H1 (cell line): ENCODE measurements around the gene AANAT.

ENCODE experiments used
- ASH2L ChIP-seq: fragments of 200-600, 300-600 bp; sonication (generic); IDR thresholded peaks from one replicate; pipeline ENCODE4 v1.7.1; 2017; ENCODE audit warnings: low read length
- BACH1 ChIP-seq: IDR thresholded peaks from 2 replicates; pipeline ENCODE4 v1.6.1; 2012; ENCODE audit warnings: low read length, improper control_type of control experiment
- CTCF ChIP-seq, 3 experiments: IDR thresholded peaks; 1 replicate in 2 of 3; 2 replicates in 1 of 3; pipeline versions ENCODE4 v1.5.1 to v1.6.1; 2011; ENCODE audit warnings: low read length in 3 of 3, mild to moderate bottlenecking in 3 of 3, inconsistent platforms in 2 of 3, low read depth in 1 of 3, moderate library complexity in 1 of 3; ENCODE audit not compliant: insufficient read depth in 1 of 3; ENCODE audit errors: control extremely low read depth in 1 of 3
- EZH2 ChIP-seq: fragments of 200-600 bp; sonication (generic); IDR thresholded peaks from 2 replicates; pipeline ENCODE4 v1.7.1; 2012; ENCODE audit warnings: low read depth, mild to moderate bottlenecking, moderate library complexity, low read length, inconsistent platforms; ENCODE audit not compliant: severe bottlenecking
- GABPA ChIP-seq: IDR thresholded peaks from 2 replicates; pipeline ENCODE4 v1.6.1; 2011; ENCODE audit warnings: mild to moderate bottlenecking, low read length, moderate library complexity, borderline replicate concordance; ENCODE audit not compliant: insufficient read depth
- HDAC6 ChIP-seq: IDR thresholded peaks from one replicate; pipeline ENCODE4 v1.7.1; 2012; ENCODE audit warnings: low read depth, mild to moderate bottlenecking, inconsistent platforms, low read length, moderate library complexity
- JUND ChIP-seq: IDR thresholded peaks from 2 replicates; pipeline ENCODE4 v1.6.1; 2011; ENCODE audit warnings: mild to moderate bottlenecking, improper control_type of control experiment, low read length
- KDM1A ChIP-seq: fragments of 200-600, 300-600 bp; sonication (generic); IDR thresholded peaks from 2 replicates; pipeline ENCODE4 v1.7.1; 2016; ENCODE audit warnings: mild to moderate bottlenecking, low read length, borderline replicate concordance
- POLR2A ChIP-seq, 2 experiments: IDR thresholded peaks; 1 replicate in 1 of 2; 2 replicates in 1 of 2; pipeline ENCODE4 v1.6.1; 2011; ENCODE audit warnings: low read depth in 2 of 2, low read length in 2 of 2, mild to moderate bottlenecking in 2 of 2; ENCODE audit errors: control extremely low read depth in 1 of 2
- POLR2AphosphoS5 ChIP-seq: IDR thresholded peaks from 2 replicates; pipeline ENCODE4 v1.6.1; 2011; ENCODE audit warnings: low read depth, low read length
- SIN3A ChIP-seq, 2 experiments: IDR thresholded peaks in 1 of 2; conservative IDR thresholded peaks in 1 of 2; 2 replicates each; pipeline ENCODE4 v1.6.1; 2011 to 2012; ENCODE audit warnings: low read length in 2 of 2, improper control_type of control experiment in 1 of 2, low read depth in 1 of 2, mild to moderate bottlenecking in 1 of 2
- TAF1 ChIP-seq: IDR thresholded peaks from 2 replicates; pipeline ENCODE4 v1.6.1; 2011; ENCODE audit warnings: mild to moderate bottlenecking, low read depth, low read length
- ZNF274 ChIP-seq: IDR thresholded peaks from 2 replicates; pipeline ENCODE4 v1.7.0; 2012; ENCODE audit warnings: low read length, borderline replicate concordance; ENCODE audit errors: extremely low read depth
- TF ChIP-seq, protein P1 (sequence below): IDR thresholded peaks from 2 replicates; pipeline ENCODE4 v1.6.1; 2011; ENCODE audit warnings: low read depth, mild to moderate bottlenecking, low read length; ENCODE audit not compliant: insufficient read depth

DNA sequence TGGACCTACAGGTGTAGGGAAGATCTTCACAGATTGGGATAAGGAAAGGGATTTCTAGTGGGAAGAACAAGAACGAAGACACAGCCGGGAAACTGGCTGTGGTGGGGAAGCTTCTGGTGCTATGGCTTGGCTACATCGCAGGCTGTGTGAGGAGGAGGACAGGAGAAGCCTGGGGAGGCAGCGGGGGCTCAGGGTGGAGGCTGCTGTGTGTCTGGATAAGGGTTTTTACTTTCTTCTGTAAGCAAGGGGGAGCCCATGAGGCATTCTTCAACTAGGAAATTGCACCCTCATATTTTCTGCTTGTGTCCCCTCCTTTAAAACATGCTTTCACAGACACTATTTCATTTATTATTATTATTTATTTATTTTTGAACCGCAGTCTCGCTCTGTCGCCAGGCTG is 36.7 kb downstream of the AANAT start:
- TF ChIP-seq JUND: no peak
- TF ChIP-seq, protein P1, sequence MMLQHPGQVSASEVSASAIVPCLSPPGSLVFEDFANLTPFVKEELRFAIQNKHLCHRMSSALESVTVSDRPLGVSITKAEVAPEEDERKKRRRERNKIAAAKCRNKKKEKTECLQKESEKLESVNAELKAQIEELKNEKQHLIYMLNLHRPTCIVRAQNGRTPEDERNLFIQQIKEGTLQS: no peak
- no peak for TF ChIP-seq EZH2
- TF ChIP-seq POLR2AphosphoS5: no peak
- peak; percentile 20 to 36 (median 24); a peak in 3 of 4 replicates for TF ChIP-seq CTCF (IDR thresholded peaks at IDR 0.05; ENCODE audit: control extremely low read depth in 1 of 3, insufficient read depth in 1 of 3, low read depth in 1 of 3, low read length in 3 of 3)
- no peak for TF ChIP-seq HDAC6
- TF ChIP-seq BACH1: no peak
- no peak for TF ChIP-seq GABPA
- no peak for TF ChIP-seq ZNF274
- no peak for TF ChIP-seq TAF1
- no peak for TF ChIP-seq POLR2A (IDR thresholded peaks at IDR 0.05; ENCODE audit: control extremely low read depth in 1 of 2, low read depth in 2 of 2, low read length in 2 of 2)
- TF ChIP-seq SIN3A (conservative IDR thresholded peaks at IDR 0.05 in 1 of 2, IDR thresholded peaks at IDR 0.05 in 1 of 2; ENCODE audit: low read depth in 1 of 2, low read length in 2 of 2): no peak
- TF ChIP-seq KDM1A: no peak
- no peak for TF ChIP-seq ASH2L
